Brain microvascular endothelial cell (primary cell): Measurements from ENCODE around the gene PAF1.
A peak's percentile ranks its signal among the peaks of the same experiment; 100 is the strongest.
"Not testable (repeated sequence)": the region's sequence is repeated elsewhere in the genome, so short reads cannot be mapped to it uniquely, and the experiment has no call there.

ENCODE experiments used
- DNase-seq: peaks from one replicate; pipeline ENCODE4 v3.0.0-alpha.2; 2020
- H3K27ac ChIP-seq: fragments of 250-450 bp; sonication (Bioruptor Pico); 2 replicates; pipeline ENCODE4 v1.5.1; 2020; ENCODE audit warnings: mild to moderate bottlenecking, moderate library complexity
- H3K27me3 ChIP-seq: fragments of 250-450 bp; sonication (Bioruptor Pico); replicated peaks from 2 replicates; pipeline ENCODE4 v1.5.1; 2020; ENCODE audit warnings: mild to moderate bottlenecking
- H3K36me3 ChIP-seq: fragments of 250-450 bp; sonication (Bioruptor Pico); replicated peaks from 2 replicates; pipeline ENCODE4 v1.5.1; 2020; ENCODE audit warnings: mild to moderate bottlenecking
- H3K4me3 ChIP-seq: 2 replicates; pipeline ENCODE4 v1.5.1; 2011; ENCODE audit warnings: low read depth, mild to moderate bottlenecking, control low read depth, low read length, moderate library complexity
- CTCF ChIP-seq: IDR thresholded peaks from 2 replicates; pipeline ENCODE4 v1.5.1; 2011; ENCODE audit warnings: low read depth, mild to moderate bottlenecking, moderate library complexity, low read length, control low read depth, inconsistent platforms; ENCODE audit errors: missing control alignments
- in situ Hi-C: cut with HindIII; loops from 2 replicates; pipeline ENCODE4 v1.10.0; 2017; ENCODE audit warnings: low sequenced_read_pairs, low pct_ligation_motif_present

The PAF1 gene

GRCh38 chr19:39345956-39346355 lies 45.0 kb downstream of the PAF1 start:
- H3K36me3 ChIP-seq = peaks cover 18% of the 10 kb centered on the region

DNA sequence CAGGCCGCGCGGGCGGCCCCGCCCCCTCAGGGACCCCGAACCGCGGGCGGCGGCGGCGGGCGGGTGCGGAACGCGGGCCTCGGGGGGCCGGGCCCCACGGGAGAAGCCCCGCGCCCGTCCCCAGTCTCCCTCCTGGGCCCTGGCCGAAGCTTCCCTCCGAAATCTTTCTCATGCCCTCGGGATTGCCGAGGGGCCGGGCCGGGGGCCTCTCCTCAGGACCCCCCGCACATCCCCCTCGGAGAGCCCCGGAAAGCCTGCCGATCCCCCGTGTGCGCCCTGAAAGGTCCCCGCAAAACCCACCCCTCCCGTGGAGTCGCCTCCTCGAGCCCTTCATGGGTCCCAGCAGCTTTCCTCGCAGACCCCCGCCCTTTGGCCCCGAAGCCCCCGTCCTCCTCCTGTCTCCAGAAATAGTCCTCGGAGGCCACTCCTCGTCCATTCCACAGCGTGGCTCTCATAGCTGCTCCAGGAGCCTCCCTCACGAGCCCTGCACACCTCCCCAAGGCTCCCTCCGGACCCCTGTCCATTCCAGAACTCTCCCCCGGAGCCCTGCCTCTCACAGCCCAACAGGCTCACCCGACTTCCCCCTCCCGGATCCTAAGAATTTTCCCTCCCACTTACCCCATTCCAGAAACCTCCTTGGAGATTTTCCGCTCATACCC lies 48.1 kb downstream of the PAF1 start:
- DNase-seq = no peak

More at GRCh38 chr19:39345956-39346355, 45.0 kb downstream of the PAF1 start:
- in situ Hi-C loops = loop anchor here (25.0 kb wide), 1 partner anchor 234 kb away; no protein-coding TSS in a partner anchor
- H3K27me3 ChIP-seq = no peaks in the 10 kb centered on the region
- TF ChIP-seq CTCF = peak; percentile 35
- DNase-seq = no peak
- no peak overlapping the region for H3K27ac ChIP-seq
- H3K4me3 ChIP-seq = no peak overlapping the region

GRCh38 chr19:39341719-39342604 lies 48.9 kb downstream of the PAF1 start, which contains the start of gene SAMD4B:
Gene SAMD4B (plus strand): TSS chr19:39342421. CDS start chr19:39356894, 14,473 bp downstream.
- no peaks in the 10 kb centered on the region for H3K36me3 ChIP-seq
- peak; percentile 69 for TF ChIP-seq CTCF
- in situ Hi-C loops = loop anchor here (25.0 kb wide), 1 partner anchor 230 kb away; no protein-coding TSS in a partner anchor
- no peaks in the 10 kb centered on the region for H3K27me3 ChIP-seq
- peak within 1 kb of the TSS; percentile 58 for H3K27ac ChIP-seq
- DNase-seq = peak; percentile 94
- H3K4me3 ChIP-seq = peak within 1 kb of the TSS; percentile 90

More for the DNA sequence above, 48.1 kb downstream of the PAF1 start:
- in situ Hi-C loops = loop anchor here (25.0 kb wide), 1 partner anchor 230 kb away; no protein-coding TSS in a partner anchor
- Histone ChIP-seq H3K27me3 (no peaks in the 10 kb centered on the region), H3K27ac (peak overlapping the region; percentile 58), H3K4me3 (peak overlapping the region; percentile 75), H3K36me3 (no peaks in the 10 kb centered on the region)
- TF ChIP-seq CTCF = no peak

GRCh38 chr19:39341129-39341718 lies 49.7 kb downstream of the PAF1 start:
- in situ Hi-C loops = loop anchor here (25.0 kb wide), 1 partner anchor 229 kb away; no protein-coding TSS in a partner anchor
- H3K27me3 ChIP-seq = no peaks in the 10 kb centered on the region
- H3K36me3 ChIP-seq = no peaks in the 10 kb centered on the region
- peak; percentile 37 for TF ChIP-seq CTCF
- no peak for DNase-seq
- peak overlapping the region; percentile 48 for H3K27ac ChIP-seq
- H3K4me3 ChIP-seq = peak overlapping the region; percentile 90

DNA sequence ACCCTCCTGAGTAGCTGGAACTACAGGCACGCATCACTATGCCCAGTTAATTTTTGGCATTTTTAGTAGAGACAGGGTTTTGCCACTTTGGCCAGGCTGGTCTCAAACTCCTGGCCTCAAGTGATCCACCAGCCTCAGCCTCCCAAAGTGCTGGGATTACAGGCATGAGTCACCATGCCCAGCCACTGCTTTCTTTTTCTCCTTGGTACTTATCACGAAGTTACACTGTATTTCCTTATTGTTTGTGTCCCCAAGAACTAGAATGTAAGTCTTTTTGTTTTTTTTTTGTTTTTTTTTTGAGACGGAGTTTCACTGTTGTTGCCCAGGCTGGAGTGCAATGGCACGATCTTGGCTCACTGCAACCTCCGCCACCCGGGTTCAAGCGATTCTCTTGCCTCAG lies 50.8 kb downstream of the PAF1 start:
- in situ Hi-C loops = loop anchor here (25.0 kb wide), 1 partner anchor 228 kb away; no protein-coding TSS in a partner anchor
- H3K4me3 ChIP-seq, H3K27ac ChIP-seq, H3K36me3 ChIP-seq, H3K27me3 ChIP-seq, DNase-seq: not testable (repeated sequence)
